ENCODE measurements around the gene C1orf50. TPM values are rescaled to one million over a fixed set of nuclear protein-coding genes. Genes with fewer than 3 reads are reported as not detected.

The C1orf50 gene
- total and polyA plus RNA-seq, 9 donors: 4.6 to 12.9 (median 8.1) TPM

Other genes with a start within 250 kb of the C1orf50 start
- 50.1 TPM for gene PPIH, start 108.8 kb upstream of the C1orf50 start, total RNA-seq
- gene PPIH, start 108.8 kb upstream of the C1orf50 start, polyA plus RNA-seq (ENCODE audit: insufficient read depth in 1 of 8, insufficient read length in 8 of 8, low replicate concordance in 1 of 8): 10 to 100 TPM; 37.2 to 43.4 (median 40.2) TPM
- 671 TPM for gene YBX1, start 84.8 kb upstream of the C1orf50 start, total RNA-seq
- gene YBX1, start 84.8 kb upstream of the C1orf50 start, polyA plus RNA-seq (ENCODE audit: insufficient read depth in 1 of 8, insufficient read length in 8 of 8, low replicate concordance in 1 of 8): 1,000 to 10,000 TPM in 6 of 8 donors, 100 to 1,000 TPM in 2; 883 to 1,154 (median 1,055) TPM
- 0.53 TPM for gene CLDN19, start 27.0 kb upstream of the C1orf50 start, total RNA-seq
- 1 to 10 TPM in 2 of 8 donors, under 1 TPM in 6; 0.10 to 3.5 (median 0.66) TPM for gene CLDN19, start 27.0 kb upstream of the C1orf50 start, polyA plus RNA-seq (ENCODE audit: insufficient read depth in 1 of 8, insufficient read length in 8 of 8, low replicate concordance in 1 of 8)
- 72.3 TPM for gene P3H1, start 221 bp upstream of the C1orf50 start, total RNA-seq
- gene P3H1, start 221 bp upstream of the C1orf50 start, polyA plus RNA-seq (ENCODE audit: insufficient read depth in 1 of 8, insufficient read length in 8 of 8, low replicate concordance in 1 of 8): 100 to 1,000 TPM in 1 of 8 donors, 10 to 100 TPM in 7; 51.7 to 103 (median 72.5) TPM
- 0.18 TPM for gene TMEM269, start 17.7 kb downstream of the C1orf50 start, total RNA-seq
- 1 to 10 TPM in 1 of 8 donors, under 1 TPM in 7; 0.56 to 1.2 (median 0.80) TPM for gene TMEM269, start 17.7 kb downstream of the C1orf50 start, polyA plus RNA-seq (ENCODE audit: insufficient read depth in 1 of 8, insufficient read length in 8 of 8, low replicate concordance in 1 of 8)
- gene ERMAP, start 49.9 kb downstream of the C1orf50 start, total RNA-seq: 6.7 TPM
- gene ERMAP, start 49.9 kb downstream of the C1orf50 start, polyA plus RNA-seq (ENCODE audit: insufficient read depth in 1 of 8, insufficient read length in 8 of 8, low replicate concordance in 1 of 8): 10 to 100 TPM in 2 of 8 donors, 1 to 10 TPM in 6; 6.9 to 10.9 (median 8.4) TPM
- 51.9 TPM for gene SVBP, start 50.1 kb downstream of the C1orf50 start, total RNA-seq
- 10 to 100 TPM; 39.1 to 55.5 (median 48.9) TPM for gene SVBP, start 50.1 kb downstream of the C1orf50 start, polyA plus RNA-seq (ENCODE audit: insufficient read depth in 1 of 8, insufficient read length in 8 of 8, low replicate concordance in 1 of 8)
- 9.9 TPM for gene ZNF691, start 79.4 kb downstream of the C1orf50 start, total RNA-seq
- gene ZNF691, start 79.4 kb downstream of the C1orf50 start, polyA plus RNA-seq (ENCODE audit: insufficient read depth in 1 of 8, insufficient read length in 8 of 8, low replicate concordance in 1 of 8): 10 to 100 TPM in 4 of 8 donors, 1 to 10 TPM in 4; 8.6 to 10.7 (median 10.1) TPM
- gene SLC2A1, start 191.6 kb downstream of the C1orf50 start, total RNA-seq: 16.8 TPM
- 10 to 100 TPM; 15.9 to 43.7 (median 19.2) TPM for gene SLC2A1, start 191.6 kb downstream of the C1orf50 start, polyA plus RNA-seq (ENCODE audit: insufficient read depth in 1 of 8, insufficient read length in 8 of 8, low replicate concordance in 1 of 8)